ENCODE measurements around the gene WDR31.

DNA sequence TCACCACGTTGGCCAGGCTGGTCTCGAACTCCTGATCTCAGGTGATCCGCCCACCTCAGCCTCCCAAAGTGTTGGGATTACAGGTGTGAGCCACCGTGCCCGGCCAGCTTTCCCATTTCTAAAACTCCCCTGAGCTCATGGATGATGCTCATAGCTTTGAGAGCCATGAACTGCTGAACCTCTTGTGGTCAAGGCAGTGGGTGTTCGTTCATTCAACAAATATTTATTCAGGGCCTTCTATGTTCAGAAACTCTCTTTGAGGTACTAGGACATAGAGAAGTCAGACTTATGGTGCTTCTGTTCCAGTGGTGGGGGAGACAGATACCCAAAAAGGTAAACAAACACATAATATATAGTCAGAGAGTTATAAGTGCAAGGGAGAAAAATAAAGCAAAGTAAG, 11.9 kb upstream of the WDR31 start:
- TF ChIP-seq GATA3 (IDR thresholded peaks at IDR 0.05; ENCODE audit: low read depth, low read length) (no peak), GATA2 (IDR thresholded peaks at IDR 0.05; ENCODE audit: low read depth, low read length) (no peak)
